NCI-H446 treated with DMSO at 0.1 percent for 48 hours (cell line): ENCODE measurements around the gene CPT1A.
A peak's percentile ranks its signal among the peaks of the same experiment; 100 is the strongest.

Experiments
- DNase-seq: peaks from one replicate; lab custom pipeline; 2025; lab: John Stamatoyannopoulos, UW

Gene CPT1A

DNA sequence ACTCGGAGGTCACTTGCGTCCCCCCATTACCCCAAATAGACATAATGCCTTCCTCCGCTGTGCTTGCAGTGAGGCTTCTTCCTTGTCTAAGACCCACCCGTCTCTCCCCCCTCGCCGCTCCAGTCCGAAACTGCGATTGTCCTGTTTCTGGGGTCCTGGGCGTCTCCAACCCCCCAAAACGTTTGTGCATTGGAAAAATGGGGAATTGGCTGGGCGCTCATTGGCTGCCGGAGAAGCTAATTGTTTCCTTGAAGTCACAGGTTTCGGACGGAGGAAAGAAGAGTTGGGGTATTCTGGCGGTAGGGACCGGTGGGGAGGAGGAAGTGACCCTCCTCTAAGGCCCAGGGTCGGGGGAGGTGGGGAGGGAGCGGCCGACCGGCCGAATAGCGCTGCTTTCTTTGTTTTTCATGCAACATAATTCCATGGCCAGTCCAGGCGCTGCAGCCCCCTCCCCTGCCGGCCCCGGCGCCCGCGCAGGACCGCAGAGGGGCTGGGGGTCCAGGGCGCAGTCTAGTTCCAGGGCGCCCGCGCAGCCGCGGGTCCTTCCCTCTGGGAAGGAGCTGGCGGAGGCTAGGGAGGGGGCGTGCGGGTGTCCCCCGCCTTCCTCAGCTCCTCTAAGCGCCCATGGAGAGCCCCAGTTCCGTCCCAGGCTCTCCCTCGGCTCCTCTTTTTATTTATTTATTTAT lies 12.7 kb upstream of the CPT1A start:
- DNase-seq, result no peak

DNA sequence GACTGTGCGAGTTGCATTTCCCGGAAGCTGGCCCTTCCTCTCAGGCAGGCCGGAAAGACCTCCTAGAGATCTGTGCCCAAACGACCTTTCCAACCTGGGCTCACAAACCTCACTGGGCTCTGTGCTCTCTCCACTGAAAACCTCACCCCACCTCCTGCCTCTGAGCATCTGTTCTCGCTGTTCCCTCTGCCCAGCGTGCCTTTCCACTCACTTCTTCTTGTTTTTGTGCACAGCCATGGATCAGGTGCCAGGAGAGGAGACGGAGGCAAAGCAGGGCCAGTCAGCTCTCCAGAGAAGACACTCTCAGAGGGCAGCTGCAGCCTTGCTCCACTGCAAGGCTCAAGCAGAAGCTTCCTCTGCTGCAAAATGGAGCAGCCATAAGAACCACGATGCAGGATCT lies 10.9 kb upstream of the CPT1A start:
- no peak for DNase-seq

DNA sequence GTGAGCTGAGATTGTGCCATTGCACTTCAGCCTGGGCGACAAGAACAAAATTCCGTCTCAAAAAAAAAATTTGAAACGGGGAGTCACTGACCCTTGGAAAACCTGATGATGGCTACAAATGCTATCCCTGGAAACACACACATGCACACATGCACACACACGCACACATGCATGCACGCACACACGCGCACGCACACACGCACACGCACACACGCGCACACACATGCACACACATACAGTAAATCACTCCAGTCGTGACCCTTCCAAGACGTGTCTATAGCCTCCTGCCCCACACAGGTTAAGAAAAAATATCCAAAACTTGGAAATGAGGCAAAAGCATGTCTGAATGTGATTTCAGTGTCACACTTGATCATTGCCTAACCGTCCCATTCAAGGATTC lies 6.7 kb upstream of the CPT1A start:
- no peak for DNase-seq

DNA sequence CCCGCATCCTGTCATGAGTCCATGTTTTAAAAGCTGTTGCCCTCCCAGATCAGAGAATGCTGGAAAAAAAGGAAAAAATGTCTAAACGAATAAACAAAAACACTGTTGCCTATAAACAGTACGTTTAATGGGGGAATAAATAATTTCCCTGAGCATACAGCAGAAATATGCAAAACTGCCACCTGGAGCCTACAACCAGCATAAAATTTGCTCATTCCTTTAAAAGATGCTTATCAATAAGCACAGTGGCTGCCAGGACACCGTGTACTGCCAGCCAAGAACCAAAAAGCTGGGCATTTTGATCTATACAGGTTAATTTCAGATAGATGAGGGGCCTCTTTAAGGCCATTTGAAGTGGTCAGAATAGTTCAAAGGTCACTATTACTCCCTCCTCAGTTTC lies 5.7 kb upstream of the CPT1A start:
- no peak for DNase-seq

DNA sequence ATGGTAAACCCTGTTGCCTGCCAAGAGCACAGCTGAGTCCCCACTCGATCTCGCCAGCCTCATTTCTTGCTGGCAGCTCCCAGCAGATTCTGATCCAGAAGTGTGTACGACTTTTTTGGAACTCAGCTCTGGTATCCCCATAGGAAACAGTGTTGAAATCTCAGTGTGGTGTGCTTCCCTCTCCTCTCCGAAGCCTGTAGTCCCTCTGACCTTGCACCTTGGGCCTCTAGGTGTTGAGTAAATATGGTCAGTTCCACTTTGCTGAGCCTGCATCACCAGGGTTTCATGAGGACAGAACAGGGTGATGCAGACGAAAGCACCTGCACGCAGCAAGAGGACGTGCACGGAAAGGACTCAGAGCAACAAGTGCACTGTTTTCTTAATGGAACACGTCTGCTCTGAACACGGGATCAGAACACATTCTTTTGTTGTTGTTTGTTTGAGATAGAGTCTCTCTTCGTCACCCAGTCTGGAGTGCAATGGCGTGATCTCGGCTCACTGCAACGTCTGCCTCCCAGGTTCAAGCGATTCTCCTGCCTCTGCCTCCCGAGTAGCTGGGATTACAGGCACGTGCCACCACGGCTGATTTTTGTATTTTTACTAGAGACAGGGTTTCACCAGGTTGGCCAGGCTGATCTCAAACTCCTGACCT lies 3.8 kb upstream of the CPT1A start:
- DNase-seq, result no peak

DNA sequence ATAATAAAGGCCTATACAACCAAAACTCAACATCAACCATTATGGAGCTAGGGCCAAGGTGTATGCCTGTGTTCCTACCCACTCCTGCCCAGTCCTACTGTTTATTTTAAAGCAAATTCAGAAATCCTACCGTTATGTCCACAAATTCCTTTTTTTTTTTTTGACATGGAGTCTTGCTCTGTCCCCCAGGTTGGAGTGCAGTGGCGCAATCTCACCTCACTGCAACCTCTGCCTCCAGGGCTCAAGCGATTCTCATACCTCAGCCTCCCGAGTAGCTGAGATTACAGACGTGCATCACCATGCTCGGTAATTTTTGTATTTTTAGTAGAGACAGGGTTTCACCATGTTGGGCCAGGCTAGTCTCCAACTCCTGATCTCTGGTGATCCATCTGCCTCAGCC lies 3.1 kb upstream of the CPT1A start:
- no peak for DNase-seq

DNA sequence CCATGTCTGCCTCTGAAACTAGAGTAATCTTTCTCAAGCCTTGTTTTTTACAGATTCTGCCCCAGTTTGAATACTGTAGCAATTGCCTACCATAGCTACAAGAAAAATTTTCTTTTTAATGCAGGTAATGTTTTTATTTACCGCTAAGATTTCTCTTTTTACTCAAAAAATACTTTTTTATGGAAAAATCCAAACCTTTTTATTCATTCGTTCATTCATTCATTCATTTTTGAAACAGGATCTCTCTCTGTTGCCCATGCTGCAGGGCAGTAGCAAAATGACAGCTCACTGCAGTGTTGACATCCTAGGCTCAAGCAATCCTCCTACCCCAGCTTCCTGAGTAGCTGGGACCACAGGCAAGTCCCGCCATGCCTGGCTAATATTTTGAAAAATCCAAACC lies 2.7 kb upstream of the CPT1A start:
- DNase-seq, result no peak

DNA sequence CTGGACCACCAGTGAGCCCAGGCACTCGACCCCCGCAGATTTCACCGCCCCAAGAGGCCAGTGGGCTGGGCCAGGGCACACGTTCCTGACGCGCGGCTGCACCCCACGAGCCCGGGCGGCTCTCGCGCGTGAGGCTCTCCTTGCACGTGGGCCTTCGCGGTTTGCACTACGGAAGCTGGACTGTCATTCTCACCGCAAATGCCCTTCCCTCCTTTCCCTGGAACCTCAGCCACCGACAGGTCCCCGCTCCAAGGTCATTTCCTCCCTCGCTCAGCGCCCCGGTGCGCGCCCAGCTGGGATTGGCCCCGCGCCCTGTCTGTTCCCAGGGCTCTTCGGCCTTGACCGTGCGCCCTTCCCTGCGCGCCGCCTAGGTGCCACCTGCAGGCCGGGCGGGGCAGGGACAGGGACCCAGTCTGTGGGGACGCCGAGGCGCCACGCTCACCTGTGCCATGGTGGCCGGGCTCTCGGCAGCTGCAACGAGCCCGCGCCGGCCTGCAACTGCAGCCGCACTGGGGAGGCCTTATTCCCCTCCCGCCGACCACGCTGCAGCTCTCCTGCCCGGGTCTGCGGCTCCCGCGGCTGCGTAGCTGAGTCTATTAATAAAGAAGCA lies 2.1 kb upstream of the CPT1A start:
- no peak for DNase-seq

DNA sequence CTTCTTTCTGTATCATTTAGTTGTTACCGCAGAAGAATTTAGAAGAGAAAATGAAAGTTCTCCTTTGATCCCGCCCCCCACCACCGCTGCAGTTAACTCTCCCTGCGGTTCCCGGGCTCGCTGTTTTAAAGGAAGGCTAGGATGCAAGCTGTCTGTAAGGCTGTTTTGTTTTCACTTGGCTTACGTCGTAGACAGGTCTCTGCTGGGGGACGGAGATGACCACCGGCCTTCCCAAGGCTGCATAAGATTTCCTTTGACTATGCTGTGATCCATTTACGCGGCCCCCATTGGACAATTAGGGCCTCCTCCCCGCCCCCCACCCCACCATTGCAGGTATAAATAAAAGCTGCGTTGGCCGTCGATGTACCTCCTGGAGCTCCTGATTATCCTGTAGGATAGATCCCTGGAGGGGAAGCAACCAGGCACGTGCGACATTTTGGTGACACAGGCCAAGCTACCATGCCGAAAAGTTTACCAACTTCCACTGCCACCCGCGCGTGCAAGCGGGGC lies 1.4 kb upstream of the CPT1A start:
- no peak for DNase-seq

DNA sequence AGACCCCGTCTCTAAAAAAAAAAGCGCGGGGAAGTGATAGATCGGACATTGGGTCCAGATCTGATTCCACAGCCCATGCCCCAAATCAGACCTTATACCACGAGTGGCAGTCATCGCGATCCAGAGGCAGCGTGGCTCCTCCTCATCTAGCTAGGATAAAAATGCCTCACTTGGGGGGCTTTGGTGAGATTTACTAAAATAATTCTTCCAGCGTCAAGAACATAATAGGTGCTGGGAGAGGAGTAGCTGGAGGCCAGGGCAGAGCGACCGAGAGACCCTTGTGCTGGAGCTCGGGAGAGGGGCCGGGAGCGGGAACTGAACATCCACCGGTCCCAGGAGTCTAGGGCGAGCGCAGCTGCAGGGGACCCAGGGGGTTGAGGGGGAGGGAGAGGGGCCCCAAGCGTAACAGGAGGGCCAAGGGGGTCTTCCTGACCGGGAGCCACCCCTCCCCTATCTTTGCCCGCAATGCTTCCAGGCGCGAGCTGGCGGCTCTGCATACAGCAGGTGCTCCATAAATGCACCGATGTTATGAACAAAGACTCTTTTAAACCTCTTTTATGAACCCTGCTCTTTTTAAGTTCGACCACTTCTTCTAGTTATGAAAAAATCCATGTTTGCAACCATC lies 823 bp upstream of the CPT1A start:
- DNase-seq, result no peak

DNA sequence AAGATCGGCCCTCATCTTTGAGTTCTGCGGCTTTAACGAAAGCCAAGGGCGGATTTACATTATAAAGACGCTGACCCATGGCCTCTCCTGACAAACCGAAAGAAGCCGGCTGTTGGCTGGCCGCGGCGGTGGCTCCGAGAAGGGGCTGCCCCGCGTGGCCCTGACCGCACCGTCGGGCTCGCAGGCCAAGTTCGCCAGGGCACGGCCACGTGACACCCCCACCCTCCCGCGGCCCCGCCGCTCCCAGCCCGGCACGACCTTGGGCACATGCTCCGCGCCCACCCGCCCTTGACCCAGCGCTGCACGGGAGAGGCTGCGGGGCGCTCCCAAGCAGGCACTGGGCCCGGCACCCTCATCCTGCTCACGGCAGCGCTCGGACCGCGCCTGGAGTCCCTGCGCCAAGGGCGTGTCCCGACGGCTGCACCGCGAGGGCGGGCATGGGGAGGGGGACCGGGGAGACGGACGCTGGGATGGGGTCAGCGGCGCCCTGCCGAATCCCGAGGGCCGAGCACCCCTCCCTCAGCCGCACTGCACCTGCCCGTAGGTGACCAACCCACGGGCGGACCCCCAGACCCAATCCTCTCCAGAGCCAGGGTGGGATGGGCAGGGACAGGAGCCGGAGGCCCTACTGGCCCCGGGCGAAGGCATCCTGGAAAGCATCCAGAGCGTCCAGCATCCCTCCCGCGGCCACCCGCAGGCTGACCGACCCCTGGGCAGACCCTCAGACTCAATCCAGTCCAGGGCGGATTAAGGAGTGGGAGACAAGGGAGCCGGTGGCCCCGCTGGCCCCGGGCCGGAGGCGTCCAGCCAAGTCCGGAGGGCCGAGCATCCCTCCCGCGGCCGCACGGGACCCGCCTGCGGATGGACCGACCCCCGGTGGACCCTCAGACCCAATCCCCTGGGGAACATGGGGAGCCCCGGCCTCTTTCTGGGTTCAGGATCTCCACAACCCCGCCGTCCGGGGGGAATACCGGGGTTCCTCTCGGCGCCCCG lies 759 bp downstream of the CPT1A start:
- no peak for DNase-seq

DNA sequence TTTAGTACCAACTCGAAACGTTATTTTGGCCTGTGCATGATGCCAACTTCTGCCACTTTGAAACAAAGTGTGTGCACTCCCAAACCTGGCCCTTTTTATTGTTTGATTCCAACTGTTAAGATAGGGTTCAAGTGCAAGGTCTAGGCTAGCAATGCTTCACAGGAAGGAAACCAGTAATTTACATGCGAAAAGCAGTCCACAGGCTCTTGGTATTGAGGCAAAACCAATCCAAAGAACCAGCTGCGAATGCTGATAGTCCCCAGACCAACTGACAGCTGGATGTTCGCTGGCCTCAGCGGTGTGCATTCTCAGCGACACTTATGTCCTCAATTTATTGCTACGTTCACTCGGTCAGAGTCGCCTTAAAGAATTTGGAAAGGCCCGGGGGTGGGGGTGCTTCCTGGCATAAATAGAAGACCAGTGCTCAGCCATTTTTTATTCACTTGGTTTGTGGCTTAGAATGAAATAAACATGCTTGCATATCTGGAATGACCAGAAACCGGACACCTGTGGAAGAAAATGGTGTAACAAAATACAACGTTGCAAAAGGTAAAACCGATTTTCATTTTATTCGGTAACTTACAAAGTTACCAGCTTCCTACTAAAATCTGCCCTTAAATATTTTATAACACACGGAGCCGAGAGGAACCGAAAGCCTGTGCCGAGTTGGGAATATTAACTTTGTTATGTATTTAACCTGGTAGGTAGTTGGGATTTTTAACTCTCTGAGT lies 1.6 kb downstream of the CPT1A start:
- DNase-seq, result no peak

DNA sequence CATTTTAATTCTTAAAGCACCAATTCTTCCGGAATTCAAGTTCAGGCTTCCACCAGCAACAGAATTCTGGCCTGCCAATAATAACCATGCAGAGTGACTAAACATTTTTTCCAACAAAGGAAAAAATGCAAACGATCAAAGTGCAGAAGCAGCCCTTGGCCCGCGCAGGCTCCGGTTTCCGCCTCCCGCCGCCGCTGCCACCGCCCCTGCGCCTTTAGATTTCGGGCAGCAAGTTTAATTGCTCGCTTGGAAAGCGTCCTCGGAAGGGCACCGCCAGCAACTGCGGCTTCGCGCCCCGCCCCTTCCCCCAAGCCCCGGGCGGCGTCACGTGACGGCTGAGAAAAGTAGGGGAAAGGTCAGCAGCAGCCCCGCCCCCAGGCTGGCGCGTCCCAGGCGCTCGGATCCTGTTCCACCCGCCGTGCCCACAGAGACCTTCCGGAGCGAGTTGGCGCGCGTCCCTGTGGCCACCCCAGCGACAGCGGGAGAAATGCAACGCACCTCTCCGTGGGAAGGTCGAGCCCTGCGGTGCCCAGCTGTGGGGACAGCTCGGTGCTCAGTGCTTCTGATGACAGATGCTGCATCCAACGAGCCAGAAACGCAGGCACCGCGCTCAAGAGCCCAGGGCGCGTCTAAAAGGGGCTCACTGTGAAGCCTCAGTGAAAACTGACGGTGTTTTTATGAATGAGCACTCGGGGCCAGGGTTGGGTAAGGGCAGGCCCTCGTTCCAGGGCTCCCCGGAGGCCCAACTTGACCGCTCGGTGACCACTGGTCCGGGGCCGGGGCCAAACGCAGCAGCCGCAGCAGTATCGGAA lies 2.5 kb downstream of the CPT1A start:
- DNase-seq, result peak; percentile 62

DNA sequence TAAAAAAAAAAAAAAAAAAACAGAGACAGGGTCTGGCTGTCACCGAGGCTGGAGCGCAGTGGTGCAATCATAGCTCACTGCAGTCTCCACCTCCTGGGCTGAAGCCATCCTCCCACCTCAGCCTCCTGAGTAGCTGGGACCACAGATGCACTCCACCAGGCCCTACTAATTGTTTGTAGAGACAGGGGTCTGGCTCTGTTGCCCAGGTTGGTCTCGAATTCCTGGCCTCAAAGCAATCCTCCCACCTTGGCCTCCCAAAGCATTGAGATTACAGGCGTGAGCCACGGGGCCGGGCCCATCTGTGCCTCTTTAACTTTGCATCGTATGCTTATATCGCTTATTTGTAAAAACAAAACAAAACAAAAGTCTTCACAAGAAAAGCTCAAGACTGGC lies 3.1 kb downstream of the CPT1A start:
- no peak for DNase-seq

DNA sequence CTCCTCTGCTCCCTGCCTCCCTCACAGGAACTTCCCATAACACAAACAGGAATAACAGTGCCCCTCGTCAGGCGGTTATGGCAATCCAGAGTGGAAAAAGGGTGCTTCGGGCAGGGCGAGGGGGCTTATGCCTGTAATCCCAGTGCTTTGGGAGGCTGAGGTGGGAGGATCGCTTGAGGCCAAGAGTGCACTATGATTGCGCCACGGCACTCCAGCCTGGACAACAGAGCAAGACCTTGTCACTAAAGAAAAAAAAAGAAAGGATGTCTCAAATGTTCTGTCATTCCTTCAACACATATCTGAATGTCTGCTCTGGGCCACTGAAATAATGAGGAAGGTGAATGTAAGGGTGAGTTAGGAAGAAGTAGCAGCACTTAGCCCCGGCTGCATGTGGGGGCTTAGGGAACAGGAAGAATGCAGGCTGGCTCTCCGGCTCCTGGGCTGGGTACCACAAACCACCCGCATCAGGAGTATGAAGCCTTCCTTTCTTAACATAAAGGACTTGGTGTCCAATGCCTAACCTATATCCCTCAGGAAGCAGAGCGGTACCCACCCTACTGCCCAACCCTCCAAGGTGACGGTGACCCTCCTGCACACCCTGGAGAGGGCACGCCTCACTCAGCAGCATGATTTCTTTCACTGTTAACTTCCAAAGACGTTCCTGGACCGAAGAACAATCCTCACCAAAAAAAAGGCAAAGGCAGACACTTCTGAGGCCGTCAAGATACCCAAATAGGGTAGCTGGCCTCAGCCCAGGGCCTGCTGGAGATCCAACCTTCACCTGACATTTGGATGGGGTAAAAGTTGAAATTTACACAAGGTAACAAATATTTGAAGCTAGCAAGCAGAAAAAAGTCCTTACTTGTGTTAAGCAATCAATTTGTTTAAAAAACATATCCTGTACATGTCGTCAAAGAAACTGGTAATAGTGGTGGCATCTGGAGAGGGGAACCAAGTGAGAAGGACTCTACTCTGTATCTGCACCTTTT lies 3.8 kb downstream of the CPT1A start:
- DNase-seq, result no peak

DNA sequence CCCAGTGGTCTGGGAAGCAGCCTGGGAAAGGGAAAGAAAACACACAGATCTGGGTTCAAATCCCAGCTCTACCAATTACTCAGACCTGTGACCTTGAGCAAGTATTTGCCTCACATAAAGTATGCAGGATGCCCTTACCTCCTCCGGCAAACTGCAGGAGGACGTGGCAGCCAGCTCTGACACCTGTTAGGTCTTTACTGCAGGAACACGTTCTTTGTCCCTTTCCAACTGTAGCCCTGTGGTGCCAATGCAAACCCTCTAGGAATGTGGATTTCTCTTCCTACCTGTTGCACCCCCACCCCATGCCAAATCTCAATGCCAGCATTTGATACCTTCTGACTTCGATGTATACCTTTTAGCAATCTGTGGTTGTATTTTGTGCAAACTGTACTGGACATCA lies 6.0 kb downstream of the CPT1A start:
- no peak for DNase-seq

DNA sequence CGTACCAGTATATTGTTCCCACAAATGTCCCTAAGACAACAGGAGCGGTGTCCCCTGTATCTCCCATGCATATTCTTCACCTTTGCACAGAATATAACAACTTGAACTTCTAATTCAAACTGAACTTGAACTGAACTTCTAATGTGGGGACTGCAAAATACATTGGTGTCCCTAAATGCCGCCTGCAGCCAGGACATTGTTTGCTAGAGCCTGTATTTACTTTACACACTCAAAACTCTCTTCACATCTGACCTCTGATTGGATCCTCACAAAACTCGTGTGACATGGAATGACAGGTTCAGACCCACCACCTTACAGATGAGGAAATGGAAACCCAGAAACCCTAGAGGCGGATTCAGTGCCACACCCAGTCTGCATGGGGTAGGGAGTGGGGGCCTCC lies 6.4 kb downstream of the CPT1A start:
- no peak for DNase-seq

DNA sequence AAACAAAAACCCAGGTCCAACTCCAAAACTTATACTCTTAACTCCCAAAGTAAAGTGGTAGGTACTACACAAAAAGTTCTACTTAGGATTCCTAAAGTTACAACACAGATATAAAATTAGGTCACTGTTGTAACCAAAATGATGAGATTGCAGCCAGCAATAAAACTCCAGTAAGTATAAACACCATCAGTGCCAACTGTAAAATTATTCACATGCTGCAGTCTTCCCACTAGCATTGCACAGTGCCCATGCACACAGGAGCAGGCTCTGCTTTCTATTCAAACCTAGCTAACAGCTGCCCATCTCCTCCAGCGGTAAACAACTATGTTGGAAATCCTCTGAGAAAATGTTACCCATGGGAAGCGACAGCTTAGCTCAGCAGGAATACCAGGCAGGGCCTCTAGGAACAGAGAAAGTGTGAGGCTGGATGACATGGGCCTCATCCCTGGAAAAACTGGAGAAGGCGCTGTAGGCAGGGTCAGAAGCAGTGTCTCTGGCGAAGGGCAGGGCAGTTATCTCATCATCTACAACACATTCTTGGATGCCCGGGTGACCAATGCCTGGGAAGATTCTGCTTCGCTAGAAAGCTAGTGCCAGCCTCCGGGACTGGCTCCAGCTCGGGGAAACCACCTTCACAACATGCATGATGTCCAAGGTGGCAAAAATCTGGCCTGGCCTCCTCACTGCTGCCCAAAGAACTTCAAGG lies 9.1 kb downstream of the CPT1A start:
- no peak for DNase-seq
